ENCODE data around the gene TLN1.

- TF ChIP-seq GATA2 (IDR thresholded peaks at IDR 0.05; ENCODE audit: low read depth, low read length), result no peak
- no peak for TF ChIP-seq GATA3 (IDR thresholded peaks at IDR 0.05; ENCODE audit: low read depth, low read length)
Measured at GRCh38 chr9:35759795-35760194, 27.8 kb upstream of the TLN1 start.

Measured in SH-SY5Y (cell line).